Omental fat pad (tissue), 4 donors: Measurements from ENCODE around the gene RNMT. TPM values are rescaled to one million over a fixed set of nuclear protein-coding genes. Genes with fewer than 3 reads are reported as not detected.
"Not testable (repeated sequence)": the region's sequence is repeated elsewhere in the genome, so short reads cannot be mapped to it uniquely, and the experiment has no call there.

Experiments used
- ATAC-seq: fragments of 150-250 bp; one replicate; pipeline ENCODE4 v1.9.1; 2016; ENCODE audit warnings: mild to moderate bottlenecking, moderate library complexity; ENCODE audit not compliant: low FRiP score
- DNase-seq: peaks from one replicate; pipeline ENCODE4 v3.0.0-alpha.2; 2019; ENCODE audit warnings: low spot score
- total RNA-seq, 4 donors: library from RNA; depleted of rRNA; stranded (reverse); fragments of >200 nt; gene quantifications; one replicate each; pipeline ENCODE4 v1.1.0, GENCODE V29; 2016
- TF ChIP-seq, protein P1 (sequence below), 3 donors: fragments of 450-650 bp; IDR thresholded peaks; one replicate each; pipeline ENCODE4 v1.5.1; 2016 to 2017; ENCODE audit warnings: antibody characterized with exemption in 3 of 3, mild to moderate bottlenecking in 3 of 3, moderate library complexity in 2 of 3

The RNMT gene
- total RNA-seq, 4 donors from 2014 or later: 18.5 to 24.0 (median 21.9) TPM

GRCh38 chr18:13745696-13746095, 19.2 kb downstream of the RNMT start:
- no peak for ATAC-seq
- no peak for DNase-seq
- TF ChIP-seq, protein P1, sequence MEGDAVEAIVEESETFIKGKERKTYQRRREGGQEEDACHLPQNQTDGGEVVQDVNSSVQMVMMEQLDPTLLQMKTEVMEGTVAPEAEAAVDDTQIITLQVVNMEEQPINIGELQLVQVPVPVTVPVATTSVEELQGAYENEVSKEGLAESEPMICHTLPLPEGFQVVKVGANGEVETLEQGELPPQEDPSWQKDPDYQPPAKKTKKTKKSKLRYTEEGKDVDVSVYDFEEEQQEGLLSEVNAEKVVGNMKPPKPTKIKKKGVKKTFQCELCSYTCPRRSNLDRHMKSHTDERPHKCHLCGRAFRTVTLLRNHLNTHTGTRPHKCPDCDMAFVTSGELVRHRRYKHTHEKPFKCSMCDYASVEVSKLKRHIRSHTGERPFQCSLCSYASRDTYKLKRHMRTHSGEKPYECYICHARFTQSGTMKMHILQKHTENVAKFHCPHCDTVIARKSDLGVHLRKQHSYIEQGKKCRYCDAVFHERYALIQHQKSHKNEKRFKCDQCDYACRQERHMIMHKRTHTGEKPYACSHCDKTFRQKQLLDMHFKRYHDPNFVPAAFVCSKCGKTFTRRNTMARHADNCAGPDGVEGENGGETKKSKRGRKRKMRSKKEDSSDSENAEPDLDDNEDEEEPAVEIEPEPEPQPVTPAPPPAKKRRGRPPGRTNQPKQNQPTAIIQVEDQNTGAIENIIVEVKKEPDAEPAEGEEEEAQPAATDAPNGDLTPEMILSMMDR (IDR thresholded peaks at IDR 0.05): no peak

GRCh38 chr18:13746633-13747032, 20.2 kb downstream of the RNMT start:
- DNase-seq (no peak), ATAC-seq (no peak)
- TF ChIP-seq, protein P1 (IDR thresholded peaks at IDR 0.05): no peak

DNA sequence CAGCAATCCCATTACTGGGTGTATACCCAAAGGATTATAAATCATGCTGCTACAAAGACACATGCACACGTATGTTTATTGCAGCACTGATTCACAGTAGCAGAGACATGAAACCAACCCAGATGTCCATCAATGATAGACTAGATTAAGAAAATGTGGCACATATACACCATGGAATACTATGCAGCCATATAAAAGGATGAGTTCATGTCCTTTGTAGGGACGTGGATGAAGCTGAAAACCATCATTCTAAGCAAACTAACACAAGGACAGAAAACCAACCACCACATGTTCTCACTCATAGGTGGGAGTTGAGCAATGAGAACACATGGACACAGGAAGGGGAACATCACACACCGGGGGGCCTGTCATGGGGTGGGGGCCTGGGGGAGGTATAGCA, 25.1 kb downstream of the RNMT start:
- DNase-seq, ATAC-seq: not testable (repeated sequence)

DNA sequence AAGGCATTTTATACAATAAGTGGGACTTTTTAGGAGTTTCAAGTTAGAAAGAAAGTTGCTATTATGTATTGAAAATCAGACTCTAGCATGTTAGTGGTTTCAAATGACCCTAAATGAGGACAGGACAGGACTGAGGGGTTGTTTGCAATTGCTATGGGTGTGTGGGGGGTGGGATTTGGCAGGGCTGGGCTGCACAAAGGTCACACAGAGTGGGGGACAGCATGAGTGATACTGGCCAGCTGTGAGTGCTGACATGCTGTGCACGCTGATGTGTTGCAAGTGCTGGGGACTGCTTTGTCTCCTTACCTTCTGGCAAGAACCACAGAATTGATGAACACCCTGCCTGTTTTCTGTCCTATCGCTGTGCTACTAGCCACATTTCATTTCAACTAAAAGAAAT, 29.8 kb downstream of the RNMT start:
- ATAC-seq (no peak), DNase-seq (no peak)
- TF ChIP-seq, protein P1 (IDR thresholded peaks at IDR 0.05): no peak

DNA sequence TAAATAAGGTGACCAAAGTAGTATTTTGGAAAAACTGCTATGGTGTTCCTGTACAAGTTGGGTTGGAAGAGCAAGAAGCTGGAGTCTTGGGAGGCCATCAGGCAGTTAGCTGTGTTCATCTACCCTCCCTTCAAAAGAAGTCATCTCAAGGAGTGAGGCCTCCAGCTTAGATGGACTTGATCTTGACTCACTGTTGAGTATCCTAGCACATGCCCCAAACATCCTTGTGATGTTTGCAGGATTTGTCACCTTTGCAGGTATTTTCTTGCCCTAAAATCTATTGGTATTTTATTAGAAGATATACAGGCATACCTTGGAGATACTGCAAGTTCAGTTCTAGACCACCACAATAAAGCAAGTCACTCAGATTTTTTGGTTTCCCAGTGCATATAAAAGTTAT, 30.2 kb downstream of the RNMT start:
- DNase-seq: no peak
- TF ChIP-seq, protein P1 (IDR thresholded peaks at IDR 0.05): no peak
- ATAC-seq: no peak

DNA sequence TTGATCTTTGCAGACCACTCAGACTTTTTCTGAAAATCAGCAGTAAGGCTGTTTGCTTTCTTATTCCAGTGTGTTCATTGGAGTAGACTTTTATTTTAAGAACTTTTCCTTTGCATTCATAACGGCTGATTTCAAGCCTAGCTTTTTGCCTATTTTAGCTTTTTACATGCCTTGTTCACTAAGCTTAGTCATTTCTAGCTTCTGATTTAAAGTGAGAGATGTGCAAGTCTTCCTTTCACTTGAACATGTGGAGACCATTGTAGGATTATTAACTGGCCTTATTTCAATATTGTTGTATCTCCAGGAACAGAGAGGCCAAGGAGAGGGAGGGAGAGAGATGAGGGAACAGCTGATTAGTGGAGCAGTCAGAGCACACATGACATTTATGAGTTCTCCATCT, 32.1 kb downstream of the RNMT start:
- no peak for DNase-seq
- TF ChIP-seq, protein P1 (IDR thresholded peaks at IDR 0.05): no peak
- ATAC-seq: no peak

GRCh38 chr18:13760047-13760446, 33.6 kb downstream of the RNMT start:
- ATAC-seq: no peak

More at GRCh38 chr18:13760047-13760446, 33.6 kb downstream of the RNMT start:
- DNase-seq: no peak
- TF ChIP-seq, protein P1 (IDR thresholded peaks at IDR 0.05): no peak
